M059J (cell line): ENCODE measurements around the gene PLCB4. TPM values are rescaled to one million over a fixed set of nuclear protein-coding genes. Genes with fewer than 3 reads are reported as not detected.

ENCODE experiments used
- DNase-seq: peaks from one replicate; pipeline ENCODE4 v3.0.0-alpha.2; 2012; ENCODE audit warnings: low read depth
- total RNA-seq: library from RNA; depleted of rRNA; stranded (reverse); fragments of >200 nt; shearing (Covaris generic); gene quantifications from 2 replicates; pipeline ENCODE4 v1.2.3, GENCODE V29; 2014

The PLCB4 gene
- total RNA-seq, 1 experiment from 2014 or later, result 16.1 TPM

DNA sequence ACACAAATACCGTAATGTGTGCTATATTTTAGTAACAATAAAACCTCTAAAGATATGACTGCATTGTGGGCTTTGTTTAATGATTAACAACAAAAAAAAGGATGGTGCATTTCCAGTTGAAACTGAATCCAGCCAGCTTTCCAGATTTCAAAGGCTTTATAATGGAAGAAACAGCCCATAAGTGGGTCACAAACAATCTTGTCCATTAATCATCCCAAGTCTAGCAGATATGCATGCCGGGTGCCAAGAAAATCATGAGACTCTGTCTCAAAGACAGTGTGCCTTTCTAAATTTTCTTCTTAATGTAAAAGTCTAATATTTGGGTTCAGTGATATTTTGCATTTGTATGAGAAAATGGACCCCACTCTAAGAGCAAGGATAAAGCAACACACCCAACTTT lies 424.9 kb downstream of the PLCB4 start:
- no peak for DNase-seq

DNA sequence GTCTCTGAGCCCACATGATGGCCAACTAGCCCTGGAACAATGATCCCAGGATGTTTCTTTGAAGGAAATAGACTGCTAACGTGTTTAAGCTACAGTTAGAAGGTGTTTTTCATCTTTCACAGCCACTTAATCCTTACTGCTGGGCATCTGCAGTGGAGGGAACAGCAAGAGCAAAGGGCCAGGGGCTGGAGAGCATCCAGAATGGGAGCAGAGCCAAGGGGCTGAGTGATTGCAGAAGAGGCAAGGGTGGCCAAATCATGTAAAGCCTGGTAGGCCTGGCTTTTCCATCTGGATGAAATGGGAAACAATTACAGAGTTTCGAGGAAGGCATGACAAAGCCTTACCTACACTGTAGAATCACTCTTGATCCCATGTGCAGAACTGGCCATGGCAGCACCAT lies 426.8 kb downstream of the PLCB4 start:
- DNase-seq, result no peak

DNA sequence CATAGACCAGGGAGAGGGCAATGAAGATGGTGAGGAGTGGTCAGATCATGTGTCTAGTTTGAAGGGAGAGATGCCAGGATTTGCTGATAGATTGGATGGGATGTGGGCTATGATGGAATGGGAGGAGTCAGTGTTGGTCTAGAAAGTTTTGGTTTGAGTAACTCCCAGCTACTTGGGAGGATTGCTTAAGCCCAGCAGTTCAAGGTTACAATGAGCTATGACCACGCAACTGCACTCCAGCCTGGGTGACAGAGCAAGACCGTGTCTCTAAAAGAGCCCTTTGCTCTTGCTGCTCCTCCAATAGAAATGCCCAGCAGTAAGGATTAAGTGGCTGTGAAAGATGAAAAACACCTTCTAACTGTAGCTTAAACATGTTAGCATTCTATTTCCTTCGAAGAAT lies 427.3 kb downstream of the PLCB4 start:
- DNase-seq, result no peak

DNA sequence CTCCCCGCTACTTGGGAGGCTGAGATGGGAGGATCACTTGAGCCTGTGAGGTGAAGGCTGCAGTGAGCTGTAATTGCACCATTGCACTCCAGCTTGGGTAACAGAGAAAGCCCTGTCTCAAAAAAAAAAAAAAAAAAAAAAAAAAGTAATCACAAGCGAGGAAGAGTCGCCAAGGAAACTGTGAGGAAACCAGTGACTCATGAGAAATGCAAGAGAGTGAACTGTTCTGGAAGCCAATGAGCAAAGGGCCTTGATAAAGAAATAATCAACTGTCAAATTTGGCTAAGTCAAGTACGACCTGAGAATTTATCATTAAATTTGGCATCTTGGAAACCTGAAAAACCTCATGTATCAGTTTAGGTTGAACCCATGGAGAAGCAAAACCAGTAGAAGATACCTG lies 429.4 kb downstream of the PLCB4 start:
- peak; percentile 66 for DNase-seq

DNA sequence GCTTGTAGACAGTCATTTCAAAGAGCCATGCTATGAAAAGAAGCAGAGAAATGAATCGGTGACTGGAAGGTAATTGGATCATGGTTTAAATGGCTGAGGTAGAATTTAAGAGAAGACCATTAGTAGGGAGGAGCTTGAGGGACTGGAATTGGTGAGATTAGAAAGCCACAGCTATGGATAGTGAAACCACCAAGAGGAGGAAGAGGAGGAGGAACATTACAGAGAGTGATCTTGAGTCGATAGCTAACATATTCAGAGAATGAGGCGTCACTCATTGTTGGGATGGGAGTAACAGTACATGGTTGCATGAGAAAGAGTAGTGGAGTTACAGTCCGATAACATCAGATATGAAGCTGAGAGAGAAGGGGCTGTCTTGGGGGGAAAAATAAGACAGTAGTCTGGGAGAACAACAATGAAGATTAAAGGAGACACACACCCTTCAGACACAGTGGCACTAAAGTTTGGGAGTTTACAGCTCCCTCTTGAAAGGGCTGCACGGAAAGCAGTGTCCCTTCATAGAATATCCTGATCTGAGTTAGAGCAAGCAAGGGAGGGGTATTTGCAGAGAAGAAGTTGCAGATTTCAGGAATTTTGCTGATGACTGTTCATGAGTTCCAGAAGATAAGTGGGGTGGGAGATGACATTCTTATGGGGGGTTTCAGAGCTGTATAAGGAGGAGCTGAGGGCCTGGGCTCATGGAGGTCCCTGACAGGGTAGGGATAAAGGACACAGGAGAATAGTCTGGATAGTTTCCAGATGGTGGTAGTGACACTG lies 430.4 kb downstream of the PLCB4 start:
- no peak for DNase-seq

DNA sequence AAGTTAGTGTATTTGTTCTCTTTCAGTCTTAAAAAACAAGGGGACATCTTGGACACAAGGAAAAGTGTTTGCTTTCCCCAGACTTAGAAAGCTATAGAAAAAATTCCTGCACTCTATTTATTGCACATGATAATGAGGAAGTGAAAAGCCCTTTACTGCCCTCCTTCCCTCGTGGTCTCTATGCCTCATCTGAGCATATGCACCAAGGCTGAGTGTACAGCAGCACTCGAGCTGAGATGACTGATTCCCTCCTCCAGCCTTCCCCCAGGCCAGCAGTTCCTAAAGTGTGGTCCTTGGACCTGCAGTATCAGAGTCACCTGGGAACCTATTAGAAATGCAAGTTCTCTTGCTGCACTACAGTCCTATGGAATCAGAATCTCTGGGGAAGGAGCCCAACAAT lies 431.2 kb downstream of the PLCB4 start:
- no peak for DNase-seq

DNA sequence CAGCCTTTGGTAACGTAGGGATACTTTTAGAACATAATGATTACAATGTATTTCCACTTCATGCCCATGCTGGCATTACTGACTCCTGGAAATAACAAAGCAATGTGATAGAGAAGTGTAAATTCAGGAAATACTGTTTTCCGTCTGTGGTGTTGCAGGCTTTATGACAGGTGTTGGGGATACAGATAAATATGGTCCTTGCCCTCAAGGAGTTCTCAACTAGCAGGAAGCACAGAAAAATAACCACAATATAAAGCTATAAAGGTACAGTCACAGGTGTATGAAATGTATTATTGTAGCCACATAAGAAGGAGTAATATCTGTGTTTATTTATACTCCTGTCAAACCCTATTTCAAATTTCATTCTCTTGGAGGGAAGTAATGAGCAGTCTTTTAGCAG lies 432.6 kb downstream of the PLCB4 start:
- no peak for DNase-seq

DNA sequence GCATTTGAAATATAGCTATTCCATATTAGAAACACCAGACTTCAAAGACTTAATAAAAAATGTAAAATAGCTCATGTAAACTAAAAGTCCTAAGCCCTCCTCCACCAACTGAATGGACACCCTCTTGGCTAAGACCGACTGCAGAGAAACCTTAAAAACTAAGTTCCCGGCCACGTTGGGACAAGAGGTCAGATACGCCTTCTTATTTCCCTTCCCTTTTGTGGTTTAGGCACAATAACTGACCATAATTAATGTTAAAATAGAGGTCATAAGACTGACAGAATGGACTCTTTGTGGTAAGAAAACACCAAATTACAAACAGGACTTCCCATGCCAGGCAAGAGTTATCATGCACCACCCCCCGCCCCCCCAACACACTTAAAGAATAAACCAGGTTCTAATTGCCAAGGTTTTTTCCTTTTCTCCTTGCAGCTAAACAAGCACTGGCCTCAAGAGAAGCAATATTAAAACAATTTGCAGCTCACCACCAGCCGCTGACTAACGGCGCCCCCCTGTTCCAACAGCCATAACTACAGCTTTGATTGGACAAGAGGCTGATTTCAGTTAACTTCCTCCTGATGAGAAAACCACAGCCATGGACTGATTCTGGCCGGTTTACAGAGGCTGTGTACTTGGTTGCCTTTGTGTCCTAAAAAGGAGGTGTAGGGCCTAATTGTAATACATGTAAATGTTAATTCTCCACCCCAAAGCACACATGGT lies 434.8 kb downstream of the PLCB4 start:
- DNase-seq, result peak; percentile 76

DNA sequence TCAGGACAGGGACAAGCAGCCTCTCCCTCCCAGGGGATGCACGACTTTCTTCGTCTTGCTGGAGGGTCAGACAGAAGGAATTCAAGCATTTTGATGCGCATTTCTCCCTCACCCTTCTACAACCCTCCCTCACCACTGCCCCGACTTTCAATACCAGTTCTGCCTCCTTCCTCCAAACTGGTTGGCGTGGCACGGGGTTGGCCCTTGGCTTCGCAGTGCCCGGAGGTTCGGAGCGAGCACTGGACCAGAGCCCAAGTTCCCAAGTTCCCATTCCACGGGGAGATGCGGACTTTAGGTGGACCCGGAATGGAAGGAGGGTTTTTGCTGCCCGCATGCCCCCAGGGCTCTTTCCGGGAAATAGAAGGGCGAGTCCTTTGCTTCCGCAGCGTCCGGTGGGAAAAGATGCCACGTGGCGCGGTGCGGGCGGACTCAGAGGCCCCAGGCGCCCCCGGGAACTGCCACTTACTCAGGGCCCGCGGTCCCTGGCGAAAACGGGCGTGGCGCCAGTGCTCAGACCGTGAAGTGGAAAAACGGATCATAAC lies 437.5 kb downstream of the PLCB4 start:
- no peak for DNase-seq

DNA sequence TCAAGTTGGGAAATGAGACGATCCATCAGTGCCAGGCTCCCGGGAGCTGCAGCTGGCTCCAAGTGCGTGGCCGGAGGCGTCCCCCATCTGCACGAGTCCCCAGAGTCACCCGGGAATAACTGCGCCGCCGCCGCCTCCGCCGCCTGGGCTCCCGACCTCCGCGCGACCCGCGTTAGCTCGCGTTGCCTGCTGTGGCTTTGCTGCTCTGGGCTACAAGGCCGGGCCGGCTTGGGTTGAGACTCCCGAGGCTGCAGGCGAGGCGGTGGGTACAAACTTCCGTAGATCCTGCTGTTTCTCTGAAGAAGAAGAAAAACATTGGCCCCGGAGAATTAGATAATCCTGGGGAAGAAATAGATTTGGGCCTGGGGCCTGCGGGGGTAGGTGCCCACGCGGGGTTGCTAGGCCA lies 438.1 kb downstream of the PLCB4 start:
- DNase-seq, result no peak

DNA sequence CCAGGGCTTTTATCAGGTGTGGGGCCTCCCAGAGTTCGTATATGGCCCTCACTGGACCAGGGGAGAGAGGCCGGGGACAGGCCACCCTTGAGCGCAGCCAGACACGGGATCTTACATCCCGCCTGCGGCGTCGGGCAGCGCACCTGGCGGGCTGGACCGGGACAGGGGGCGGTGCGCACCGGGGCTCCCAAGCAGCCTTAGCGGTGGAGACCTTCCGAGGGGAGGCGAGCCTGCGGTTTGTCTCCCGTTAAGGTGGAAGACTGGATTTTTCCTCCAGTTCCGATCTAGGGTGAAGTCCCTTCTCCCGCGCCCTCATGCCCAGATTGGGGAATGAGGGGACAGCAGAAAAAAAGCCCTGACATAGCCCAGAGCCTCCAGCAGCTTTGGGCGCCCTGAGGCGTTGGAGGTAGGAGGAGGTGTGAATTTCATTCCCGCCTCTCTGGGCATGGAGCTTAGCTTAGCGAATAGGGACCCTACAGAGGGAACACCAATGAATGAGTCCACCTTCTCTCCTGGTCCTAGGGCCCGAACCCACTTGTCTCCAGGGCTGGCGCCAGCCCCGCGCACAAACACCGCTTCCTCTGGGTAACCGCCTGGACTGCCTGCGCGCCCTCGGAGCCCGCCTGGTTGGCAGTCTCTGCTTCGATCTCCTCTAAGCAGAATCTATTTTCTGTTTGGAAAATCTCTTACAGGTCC lies 438.8 kb downstream of the PLCB4 start:
- DNase-seq, result no peak

DNA sequence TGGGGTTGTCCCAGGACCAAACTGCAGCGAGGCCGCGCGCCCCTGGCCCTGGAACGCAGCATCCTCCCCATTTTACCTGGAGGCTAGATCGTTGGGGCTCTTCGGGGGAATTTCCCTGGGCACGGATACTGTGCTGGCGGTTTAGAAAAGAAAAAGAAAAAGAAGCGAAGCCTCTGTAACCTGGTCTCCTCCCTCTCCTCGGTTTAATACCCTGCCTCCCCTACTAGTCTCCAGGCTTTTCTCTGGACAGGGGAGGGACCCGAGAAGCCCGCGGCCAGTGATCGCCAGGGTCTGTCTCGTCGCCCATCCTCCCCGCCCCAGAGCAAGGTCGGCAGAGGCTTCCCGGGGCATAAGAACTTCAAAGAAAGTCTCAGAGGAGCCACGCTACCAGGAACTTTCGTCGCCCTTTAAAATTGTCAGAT lies 439.4 kb downstream of the PLCB4 start:
- no peak for DNase-seq

DNA sequence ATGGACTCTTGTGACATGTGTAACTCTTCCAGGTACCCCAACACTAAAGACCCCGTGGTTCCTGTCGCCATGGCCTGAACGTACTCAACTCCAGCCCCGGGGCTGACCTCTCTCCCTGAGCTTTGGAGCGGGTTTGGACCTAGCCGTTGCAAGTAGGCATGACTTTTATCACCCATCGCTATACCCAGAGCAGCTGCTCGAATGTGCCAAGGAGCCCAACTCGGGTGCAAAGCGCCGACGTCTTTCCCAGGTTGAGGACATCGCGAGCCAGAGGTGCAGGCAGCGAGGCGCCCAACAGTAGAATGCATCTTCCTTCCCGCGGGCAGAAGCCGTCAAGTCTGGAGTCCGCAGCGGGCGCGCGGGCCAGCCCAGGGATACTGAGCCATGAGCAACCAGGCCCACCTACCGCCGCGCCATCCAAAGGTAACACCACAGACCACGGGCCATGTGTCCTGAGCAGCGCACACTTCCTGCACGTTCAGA lies 439.9 kb downstream of the PLCB4 start:
- DNase-seq, result no peak

DNA sequence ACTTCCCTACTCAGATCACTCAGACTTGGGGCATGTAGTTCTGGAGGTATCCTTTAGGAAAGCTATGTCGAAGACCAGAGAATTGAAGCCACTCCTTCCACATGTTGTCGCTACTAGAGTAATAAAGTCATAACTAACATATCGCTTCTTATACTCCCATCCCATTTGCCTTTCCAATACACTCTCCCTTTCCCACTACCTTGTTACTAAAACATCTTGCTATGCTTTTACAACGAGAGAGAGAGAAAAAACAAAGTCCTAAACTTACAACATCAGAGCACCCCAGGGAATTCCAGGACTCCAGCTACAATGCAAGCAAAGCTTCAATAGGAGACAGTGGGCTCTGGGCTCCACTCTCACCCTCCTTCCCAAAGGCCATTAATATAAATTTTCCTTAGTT lies 440.4 kb downstream of the PLCB4 start:
- DNase-seq, result no peak

DNA sequence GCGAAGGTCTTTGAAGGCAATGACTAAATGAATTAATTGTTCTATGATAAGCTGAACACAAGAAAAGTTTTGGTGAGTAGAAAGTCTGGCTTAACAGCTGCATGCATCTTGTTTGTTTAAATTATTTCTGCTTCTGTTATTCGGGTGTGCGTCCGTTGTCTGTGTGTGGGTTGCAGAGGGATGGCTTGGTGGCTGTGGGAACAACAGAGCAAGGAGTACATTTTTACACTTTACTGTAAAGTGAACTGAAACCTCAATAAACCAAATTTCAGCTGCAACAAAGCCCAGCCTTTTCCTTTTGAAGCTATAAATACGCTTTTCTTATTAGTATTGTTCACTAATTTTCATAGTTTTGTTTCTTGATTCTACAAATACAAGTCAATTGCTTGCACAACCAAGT lies 442.0 kb downstream of the PLCB4 start:
- DNase-seq, result no peak

DNA sequence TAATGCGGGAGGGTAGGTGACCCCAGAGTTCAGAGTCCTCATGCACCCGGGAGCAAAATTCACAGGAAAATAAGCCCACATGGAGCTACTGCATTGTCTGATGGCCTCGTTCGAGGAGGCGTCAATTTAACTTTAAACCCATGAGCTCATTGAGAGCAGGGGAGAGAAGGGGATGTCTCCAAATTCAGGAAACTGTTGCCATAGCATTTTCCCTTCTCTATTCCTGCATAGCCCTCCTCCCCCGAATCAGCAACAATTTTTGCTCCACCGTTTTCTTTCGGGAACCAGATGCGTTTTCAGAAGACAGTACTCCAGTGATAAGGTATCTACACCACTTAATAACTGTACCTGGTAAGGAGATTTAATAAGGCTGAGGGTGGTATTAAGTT lies 445.2 kb downstream of the PLCB4 start:
- DNase-seq, result no peak

DNA sequence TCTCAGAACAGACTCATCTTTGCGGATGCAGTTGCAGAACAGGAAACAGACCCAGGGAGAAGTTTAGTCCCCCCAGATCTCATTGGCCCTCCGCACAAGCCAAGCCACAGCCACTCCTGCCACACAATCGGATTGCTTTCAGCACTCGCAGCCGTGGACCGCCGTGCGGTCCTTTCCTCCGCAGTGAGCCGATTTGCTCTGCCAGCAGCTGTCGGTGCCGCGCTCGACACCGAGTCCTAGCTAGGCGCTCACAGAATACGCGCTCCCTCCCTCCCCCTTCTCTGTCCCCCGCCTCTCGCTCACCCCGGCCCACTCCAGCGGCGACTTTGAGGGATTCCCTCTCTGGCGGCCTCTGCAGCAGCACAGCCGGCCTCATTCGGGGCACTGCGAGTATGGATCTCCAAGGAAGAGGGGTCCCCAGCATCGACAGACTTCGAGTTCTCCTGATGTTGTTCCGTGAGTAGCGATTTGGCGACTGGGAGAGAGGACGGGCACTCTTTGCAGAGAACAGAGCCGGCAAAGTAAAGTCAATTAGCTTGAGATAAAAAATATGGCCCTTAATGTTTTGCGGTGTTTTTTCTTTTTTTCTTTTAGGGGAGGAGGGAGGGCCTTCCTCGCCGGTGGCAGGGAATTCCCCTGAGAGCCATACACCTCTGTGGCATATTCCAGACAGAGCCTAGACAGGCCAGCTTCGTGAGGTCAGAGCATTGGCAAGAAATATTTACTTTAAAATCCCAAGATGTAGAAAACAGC lies 445.8 kb downstream of the PLCB4 start, which contains the start of gene LAMP5:
TSS of gene LAMP5 (plus strand) at position 130 of the 753 bp plus-strand sequence. CDS start at position 393, 263 bp downstream.
- DNase-seq, result peak; percentile 38

DNA sequence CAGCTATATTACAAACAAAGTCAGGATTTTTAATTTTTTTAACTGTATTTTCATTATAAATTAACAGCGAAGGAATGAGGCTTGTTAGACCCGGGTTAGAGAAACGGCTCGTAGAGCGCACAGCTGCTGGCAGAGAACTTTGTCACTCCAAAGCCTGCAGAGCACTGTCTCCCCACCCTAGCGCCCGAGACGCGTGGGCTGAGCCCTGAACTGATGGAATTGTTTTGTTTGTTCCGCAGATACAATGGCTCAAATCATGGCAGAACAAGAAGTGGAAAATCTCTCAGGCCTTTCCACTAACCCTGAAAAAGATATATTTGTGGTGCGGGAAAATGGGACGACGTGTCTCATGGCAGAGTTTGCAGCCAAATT lies 446.3 kb downstream of the PLCB4 start:
- DNase-seq, result no peak

DNA sequence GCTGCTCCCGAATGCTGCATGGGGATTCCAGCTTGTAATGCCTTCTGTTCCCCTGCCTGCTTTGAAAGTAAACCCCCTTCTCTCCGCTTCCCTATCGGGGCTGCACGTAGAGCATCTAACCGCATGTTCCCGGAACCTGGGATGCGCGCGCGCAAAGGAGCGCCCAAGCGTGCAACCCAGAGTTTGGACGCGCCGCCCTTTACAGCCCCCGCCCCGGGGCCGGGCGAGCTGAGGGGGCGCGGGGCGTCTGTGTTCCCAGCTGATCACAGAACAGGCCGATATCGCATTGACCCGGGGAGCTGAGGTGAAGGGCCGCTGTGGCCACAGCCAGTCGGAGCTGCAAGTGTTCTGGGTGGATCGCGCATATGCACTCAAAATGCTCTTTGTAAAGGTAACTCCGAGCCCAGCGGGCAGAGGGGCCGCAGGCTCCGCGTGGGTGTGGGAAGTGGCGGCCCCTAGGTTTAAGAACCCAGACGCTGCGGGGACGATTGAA lies 446.9 kb downstream of the PLCB4 start:
- no peak for DNase-seq

DNA sequence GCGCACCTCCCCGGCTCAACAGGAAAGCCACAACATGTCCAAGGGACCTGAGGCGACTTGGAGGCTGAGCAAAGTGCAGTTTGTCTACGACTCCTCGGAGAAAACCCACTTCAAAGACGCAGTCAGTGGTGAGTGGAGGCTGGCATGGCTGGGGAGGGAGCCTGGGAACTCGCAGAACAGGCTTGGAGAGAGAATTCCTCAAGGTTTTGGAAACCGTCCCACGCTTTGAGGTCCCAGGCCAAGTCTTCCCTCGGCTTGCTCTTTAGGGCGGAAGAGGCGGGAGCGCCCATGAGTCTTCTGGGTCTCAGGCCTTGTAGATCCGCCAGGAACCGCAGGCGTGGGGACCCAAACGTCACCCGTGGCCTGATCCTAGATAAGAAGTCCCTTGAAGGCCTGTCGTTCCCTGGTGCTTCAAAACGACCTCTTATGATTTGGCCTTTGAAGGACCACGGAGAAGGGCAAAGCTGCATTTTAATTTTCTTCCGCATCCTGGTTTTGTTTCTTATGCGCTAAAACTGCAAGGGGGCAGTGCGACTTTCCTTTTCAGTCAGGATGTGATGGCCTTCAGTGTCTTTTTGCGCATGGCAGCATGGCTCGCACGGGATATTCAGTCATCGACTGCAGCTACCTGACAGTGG lies 447.5 kb downstream of the PLCB4 start:
- no peak for DNase-seq
